HG02852 (cell line): Measurements from ENCODE around the gene VPS52.
A peak's percentile ranks its signal among the peaks of the same experiment; 100 is the strongest.

Experiments
- ATAC-seq: cut with Tn5 transposase; IDR thresholded peaks from one replicate; pipeline ENCODE4 v1.9.1; 2021; ENCODE audit warnings: mild to moderate bottlenecking, moderate library complexity; ENCODE audit not compliant: unreplicated experiment

Gene VPS52

DNA sequence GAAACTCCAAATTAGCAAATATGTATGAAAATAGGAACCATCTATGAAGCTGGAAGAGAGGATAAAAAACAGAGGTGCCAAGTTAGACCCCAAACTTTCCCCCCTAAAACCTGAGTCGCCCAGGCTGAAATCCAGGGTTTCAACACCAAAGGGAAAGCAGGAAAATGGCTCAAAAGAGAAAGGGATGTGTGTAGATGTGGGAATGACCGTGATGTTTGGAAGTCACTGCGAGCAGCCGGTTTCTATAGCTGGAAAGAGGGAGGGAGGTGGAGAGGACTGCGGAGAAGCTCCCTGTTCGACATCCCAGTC, 58.9 kb downstream of the VPS52 start:
- ATAC-seq = no peak

DNA sequence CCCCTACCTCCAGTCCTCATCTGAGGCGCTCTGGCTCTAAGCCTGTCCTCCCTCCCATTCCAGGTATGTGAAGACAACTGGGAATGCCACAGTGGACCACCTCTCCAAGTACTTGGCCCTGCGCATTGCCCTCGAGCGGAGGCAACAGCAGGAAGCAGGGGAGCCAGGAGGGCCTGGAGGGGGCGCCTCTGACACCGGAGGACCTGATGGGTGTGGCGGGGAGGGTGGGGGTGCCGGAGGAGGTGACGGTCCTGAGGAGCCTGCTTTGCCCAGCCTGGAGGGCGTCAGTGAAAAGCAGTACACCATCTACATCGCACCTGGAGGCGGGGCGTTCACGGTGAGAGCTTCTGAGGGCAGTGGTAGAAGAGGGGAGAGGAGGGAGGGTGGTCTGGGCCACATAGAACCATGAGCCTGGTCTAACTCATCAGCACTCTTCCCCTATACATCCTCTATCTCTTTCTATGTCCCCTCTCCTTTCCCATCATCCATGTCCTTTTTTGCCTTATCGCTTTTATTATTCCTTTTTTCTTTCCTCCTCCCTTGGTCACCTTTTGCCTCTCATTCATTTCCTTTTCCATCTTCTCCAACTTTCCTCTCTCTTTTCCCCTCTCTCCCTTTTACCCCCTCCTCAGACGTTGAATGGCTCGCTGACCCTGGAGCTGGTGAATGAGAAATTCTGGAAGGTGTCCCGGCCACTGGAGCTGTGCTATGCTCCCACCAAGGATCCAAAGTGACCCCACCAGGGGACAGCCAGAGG, 59.8 kb downstream of the VPS52 start:
- no peak for ATAC-seq

GRCh38 chr6:33211136-33211535, 60.5 kb downstream of the VPS52 start:
- no peak for ATAC-seq

GRCh38 chr6:33209856-33210255, 61.8 kb downstream of the VPS52 start:
- no peak for ATAC-seq

DNA sequence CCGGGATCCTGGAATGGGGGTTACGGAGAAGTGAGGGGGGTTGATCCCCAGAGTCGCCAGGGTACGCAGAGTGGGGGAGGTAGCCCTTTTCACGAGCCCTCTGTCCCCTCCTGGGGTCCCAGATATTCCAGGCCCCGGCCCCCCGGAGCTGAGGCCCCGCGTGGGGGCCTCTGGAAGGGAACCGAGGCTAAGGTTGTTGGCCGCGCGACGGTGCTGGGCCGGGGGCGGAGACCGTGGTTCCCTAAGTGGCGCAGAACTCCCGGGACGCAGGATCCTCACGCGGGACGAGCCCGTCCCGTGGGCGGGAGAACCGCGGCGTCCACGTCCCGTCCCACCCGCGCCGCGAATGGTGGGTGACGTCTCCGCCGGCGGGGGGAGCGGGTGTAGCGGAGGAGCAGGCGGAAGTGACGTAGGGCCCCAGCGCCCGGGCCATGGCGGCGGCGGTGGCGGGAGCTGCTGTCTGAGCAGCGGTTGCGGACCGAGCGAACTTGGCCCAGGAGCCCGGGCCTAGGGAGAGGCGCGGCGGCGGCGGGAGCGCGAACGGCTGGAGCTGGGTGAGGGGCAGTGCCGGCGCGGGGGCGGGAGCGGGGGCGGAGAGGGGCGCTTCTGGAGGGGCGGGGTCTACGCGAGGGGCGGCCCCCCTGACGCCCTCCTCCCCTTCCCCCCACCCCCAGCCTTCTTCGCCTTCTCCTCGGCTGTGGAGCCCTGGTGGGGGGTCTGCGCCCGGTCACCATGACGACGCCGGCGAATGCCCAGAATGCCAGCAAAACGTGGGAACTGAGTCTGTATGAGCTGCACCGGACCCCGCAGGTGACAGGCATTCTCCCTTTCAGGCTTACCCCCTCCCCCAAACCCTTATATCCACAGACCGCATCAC, 63.3 kb downstream of the VPS52 start, which contains the start of gene RING1:
Gene RING1, plus strand, starts transcription at position 410 of the 877 bp plus-strand sequence. Its CDS starts 323 bp downstream, at position 733.
- ATAC-seq = no peak

- no peak for ATAC-seq
Measured at GRCh38 chr6:33207552-33208090, 64.1 kb downstream of the VPS52 start.

GRCh38 chr6:33206864-33207551, 64.7 kb downstream of the VPS52 start:
- no peak for ATAC-seq

DNA sequence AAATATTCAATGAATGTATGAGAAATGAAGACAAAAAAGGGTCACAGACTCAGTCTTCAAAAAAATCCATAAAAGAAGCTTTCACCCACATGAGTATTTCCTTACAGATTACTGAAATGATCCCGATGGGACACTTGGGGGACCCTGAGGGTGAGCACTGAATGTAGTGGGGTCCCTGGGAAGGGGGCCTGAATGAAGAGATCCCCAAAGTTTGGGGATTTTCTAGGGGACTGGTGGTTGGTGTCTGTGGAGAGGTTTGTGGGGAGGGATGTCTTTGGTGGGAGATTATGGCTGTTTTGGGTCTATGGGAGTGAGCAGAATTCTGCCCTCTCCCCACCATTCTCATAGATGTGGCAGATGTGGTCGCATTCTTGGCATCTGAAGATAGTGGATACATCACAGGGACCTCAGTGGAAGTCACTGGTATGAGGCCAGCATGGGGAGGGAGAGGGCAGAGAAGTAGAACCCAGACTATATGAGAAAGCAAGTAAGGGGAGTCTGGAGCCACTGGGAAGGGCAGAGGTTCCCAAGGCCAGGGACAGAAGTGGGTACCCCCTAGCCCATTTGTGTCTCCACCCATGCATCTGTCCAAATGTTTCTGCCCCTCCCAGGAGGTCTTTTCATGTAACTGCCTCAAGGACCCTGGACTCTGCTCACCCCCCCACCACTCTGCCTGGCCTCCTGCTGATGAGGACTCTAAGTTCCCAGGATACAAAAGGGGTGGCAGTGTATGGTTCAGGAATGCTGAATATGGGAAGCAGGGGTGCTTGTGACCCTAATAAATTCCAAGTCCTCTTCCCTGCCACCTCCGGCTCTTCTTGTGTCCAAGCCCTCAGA, 65.4 kb downstream of the VPS52 start:
- no peak for ATAC-seq

GRCh38 chr6:33205191-33206026, 66.3 kb downstream of the VPS52 start:
- ATAC-seq = no peak

GRCh38 chr6:33204415-33205190, 67.1 kb downstream of the VPS52 start, which contains the start of gene HSD17B8:
Gene HSD17B8, plus strand, starts transcription at chr6:33204655. Its CDS starts 14 bp downstream, at chr6:33204669.
- ATAC-seq = peak; percentile 53

DNA sequence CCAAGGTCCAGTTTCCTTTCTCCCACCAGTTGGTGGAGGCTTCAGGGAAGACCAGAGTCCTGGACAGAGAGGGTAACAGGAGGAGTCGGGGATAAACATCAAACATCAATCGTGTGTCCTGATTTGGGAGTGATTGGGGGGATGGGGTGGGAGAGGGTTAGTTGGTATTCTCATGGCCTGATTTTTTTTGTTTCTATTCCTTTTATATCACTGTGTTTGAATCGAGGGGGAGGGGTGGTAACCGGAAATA, 67.6 kb downstream of the VPS52 start:
- no peak for ATAC-seq

GRCh38 chr6:33203443-33204164, 68.1 kb downstream of the VPS52 start:
- ATAC-seq = no peak

DNA sequence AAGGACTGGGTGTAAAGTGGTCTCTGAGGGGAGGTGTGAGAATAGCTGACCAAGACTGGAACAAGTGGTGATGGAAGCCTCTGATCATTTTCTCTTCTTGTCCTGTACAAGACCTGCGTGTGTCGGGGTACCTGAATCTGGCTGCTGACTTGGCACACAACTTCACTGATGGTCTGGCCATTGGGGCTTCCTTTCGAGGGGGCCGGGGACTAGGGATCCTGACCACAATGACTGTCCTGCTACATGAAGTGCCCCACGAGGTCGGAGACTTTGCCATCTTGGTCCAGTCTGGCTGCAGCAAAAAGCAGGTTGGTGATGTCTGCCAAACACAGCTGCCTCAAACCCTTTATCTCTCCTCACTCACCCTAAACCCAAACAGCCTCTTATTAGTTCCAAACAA, 68.9 kb downstream of the VPS52 start:
- no peak for ATAC-seq

- ATAC-seq = no peak
Measured at GRCh38 chr6:33201935-33202334, 69.7 kb downstream of the VPS52 start.

- ATAC-seq = no peak
Measured at GRCh38 chr6:33201147-33201545, 70.5 kb downstream of the VPS52 start.
